Activated gamma-delta T cell treated with Interleukin-2 at 50 U/mL for 16 hours (primary cell): Measurements from ENCODE around the gene PDS5A.
"Not testable (repeated sequence)": the region's sequence is repeated elsewhere in the genome, so short reads cannot be mapped to it uniquely, and the experiment has no call there.

Experiments used
- DNase-seq: peaks from one replicate; pipeline ENCODE4 v3.0.0-alpha.2; 2020

PDS5A gene

DNA sequence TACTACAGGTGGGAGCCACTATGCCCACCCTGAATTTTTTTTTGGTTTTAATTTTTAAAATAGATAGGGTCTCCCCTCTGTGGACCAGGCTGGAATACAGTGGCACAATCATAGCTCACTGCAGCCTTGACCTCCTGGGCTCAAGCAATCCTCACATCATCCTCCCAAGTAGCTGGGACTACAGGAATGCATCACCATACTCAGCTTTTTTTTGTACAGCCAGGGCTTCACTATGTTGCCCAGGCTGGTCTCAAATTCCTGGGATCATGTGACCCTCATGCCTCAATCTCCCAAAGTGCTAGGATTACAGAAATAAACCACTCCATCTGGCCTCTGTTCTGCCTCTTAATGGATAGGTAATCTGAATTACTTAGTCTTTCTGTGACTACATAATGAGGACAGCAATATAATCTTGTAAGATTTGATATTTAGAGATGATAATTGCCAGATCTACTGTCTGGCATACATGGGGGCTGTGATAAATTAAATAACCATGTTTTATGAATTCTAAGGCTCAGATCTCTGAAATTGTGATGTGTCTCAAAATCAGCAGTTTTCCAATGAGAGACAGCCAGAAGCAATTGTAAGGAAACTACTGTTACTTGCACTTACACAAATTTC is 26.7 kb downstream of the PDS5A start:
- DNase-seq = no peak

DNA sequence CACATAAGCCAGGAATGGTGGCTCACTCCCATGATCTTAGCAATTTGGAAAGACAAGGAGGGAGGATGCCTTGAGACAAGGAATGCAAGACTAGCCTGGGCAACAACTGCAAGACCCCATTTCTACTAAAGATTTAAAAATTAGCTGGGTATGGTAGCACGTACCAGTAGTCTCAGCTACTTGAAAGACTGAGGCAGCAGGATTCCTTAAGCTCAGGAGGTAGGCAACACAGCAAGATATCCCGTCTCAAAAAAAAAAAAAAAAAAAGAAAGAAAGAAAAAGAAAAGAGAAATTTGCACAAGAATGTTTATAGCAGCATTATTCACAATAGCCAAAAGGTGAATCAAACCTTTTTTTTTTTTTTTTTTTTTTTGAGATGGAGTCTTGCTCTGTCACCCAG is 29.7 kb downstream of the PDS5A start:
- DNase-seq = no peak

- no peak for DNase-seq
Observed at GRCh38 chr4:39947417-39947816, 30.3 kb downstream of the PDS5A start.

- DNase-seq = not testable (repeated sequence)
Observed at GRCh38 chr4:39944245-39944644, 33.5 kb downstream of the PDS5A start.

DNA sequence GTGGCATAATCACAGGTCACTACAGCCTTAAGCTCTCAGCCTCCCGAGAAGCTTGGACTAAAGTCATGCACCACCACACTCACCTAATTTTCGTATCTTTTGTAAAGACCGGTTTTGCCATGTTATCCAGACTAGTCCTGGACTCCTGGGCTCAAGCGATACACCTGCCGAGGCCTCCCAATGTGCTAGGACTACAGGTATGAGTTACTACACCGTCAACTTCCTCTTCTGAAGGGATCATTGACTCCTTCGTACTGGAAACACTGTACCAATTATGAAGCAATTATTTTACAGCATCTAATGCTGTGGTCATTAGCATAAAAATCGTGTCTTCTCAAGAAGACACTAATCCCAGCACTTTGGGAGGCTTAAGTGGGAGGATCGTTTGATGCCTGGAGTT is 35.2 kb downstream of the PDS5A start:
- DNase-seq = no peak

DNA sequence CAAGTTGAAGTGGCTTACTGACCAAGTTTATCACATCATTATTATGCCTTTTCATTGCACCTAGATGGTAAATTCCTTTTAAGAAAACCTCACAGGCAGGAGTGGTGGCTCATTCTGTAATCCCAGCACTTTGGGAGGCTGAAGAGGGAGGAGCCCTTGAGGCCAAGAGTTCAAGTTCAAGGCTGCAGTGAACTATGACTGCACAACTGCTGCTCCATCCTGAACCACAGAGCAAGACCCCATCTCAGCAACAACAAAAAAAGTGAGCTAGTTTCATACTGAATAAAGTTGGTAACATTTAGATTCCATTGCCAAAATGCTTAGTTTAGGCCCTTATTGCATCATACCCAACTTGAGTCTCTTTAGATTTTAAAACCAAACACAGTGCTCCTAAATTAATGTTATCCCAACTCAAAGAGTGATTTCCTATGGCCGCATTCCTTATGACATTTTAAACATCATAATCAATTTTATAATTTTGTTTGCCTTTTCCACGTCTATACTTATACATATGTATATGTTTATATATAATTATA is 36.0 kb downstream of the PDS5A start:
- no peak for DNase-seq

- DNase-seq = no peak
Observed at GRCh38 chr4:39937683-39938268, 39.9 kb downstream of the PDS5A start.

GRCh38 chr4:39936565-39937418 is 40.9 kb downstream of the PDS5A start:
- no peak for DNase-seq

DNA sequence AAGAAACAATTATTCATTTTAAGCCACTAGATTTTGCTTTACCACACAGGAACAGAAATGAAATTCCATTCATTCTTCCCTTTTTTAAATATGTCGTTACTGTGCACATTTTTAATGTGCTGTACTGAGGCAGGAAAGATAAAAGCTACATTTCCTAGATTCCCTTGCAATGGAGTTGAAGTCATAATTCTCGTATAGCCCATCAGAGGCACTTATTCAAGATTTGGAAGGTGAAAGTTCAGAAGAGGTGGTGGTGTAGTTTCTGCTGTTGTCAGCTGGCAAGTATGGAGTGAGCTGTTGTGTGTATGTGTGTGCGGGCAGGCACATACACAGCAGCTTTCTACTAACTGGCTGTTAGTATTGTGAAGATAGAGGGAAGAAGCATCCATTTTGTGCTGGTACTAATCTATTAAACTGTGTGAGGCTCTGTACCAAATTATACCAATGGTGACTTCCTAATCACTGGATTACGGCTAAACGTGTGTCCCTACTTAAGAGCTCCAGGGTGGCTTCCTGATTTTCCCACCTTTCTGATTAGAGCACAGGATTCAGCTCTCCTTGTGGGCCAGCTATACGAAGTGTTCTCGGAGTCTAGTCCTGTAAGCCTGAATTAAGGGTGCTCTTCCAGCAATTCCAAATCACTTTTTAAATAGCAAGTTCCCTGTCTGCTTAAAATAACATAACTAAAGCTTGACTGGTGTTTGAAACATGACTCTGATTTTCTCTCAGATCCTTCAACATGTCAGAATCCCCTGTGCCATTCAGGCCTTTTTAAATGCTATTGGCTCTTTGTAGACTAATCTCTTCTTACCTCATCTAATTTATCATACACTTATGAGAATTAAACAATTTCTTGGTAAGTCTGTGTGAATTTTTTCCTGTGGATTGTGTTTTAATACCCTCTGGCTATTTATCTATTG is 43.8 kb downstream of the PDS5A start:
- DNase-seq = no peak

GRCh38 chr4:39932776-39933402 is 44.8 kb downstream of the PDS5A start:
- no peak for DNase-seq

- peak; percentile 11 for DNase-seq
Observed at GRCh38 chr4:39931441-39931901, 46.2 kb downstream of the PDS5A start.

DNA sequence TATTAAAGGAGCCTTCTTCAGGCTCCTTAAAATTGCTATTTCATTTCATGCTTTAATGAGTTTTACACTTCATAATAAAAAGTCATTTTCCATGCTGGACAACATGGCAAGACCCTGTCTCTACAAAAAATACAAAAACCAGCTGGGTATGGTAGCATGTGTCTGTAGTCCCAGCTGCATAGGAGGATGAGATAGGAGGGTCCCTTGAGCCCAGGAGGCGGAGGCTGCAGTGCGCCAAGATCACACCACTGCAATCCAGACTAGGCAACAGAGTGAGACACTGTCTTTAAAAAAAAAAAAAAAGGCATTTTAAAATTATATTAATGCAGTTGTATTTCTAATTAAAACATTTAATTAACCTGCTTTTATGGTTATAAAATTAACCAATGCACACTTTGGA is 49.2 kb downstream of the PDS5A start:
- DNase-seq = no peak

- no peak for DNase-seq
Observed at GRCh38 chr4:39924014-39924413, 53.7 kb downstream of the PDS5A start.

GRCh38 chr4:39922399-39922798 is 55.3 kb downstream of the PDS5A start:
- DNase-seq = no peak

DNA sequence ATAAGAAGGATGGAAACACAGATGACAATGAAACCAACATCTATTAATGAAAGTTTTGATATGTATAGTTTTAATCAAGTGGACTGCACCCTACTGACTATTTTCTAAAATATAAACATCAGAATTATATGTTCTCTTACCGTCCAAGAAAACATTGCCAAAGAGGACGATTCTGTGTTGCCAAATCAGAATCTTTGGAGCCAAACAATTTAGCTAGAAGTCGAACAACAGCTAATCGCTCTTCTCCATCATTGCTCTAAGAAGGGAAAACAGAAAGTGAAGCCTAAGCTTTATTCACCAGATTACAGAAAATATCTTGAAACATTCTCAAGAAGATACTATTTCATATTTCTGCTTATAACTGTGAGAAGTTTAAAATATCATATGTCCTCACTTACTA is 64.2 kb downstream of the PDS5A start:
- DNase-seq = no peak

- DNase-seq = no peak
Observed at GRCh38 chr4:39910064-39910463, 67.6 kb downstream of the PDS5A start.

DNA sequence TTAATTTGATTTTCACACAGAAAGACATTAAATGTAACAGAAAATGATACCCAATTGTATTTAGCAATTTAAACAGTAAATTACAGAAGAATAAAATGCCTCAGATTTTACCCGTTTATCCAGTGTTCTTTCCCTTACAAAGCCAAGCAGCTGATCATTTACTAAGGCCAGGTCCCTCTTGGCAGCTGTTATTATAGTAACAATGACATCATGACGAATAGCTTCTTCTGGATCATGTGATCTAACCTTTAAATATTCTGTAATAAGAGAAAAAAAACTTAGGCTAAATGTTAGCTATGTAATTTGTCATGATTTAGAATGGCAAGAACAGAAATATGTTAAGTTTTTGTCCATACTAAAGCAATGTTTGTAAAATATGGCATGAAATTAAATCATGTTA is 69.4 kb downstream of the PDS5A start:
- no peak for DNase-seq

DNA sequence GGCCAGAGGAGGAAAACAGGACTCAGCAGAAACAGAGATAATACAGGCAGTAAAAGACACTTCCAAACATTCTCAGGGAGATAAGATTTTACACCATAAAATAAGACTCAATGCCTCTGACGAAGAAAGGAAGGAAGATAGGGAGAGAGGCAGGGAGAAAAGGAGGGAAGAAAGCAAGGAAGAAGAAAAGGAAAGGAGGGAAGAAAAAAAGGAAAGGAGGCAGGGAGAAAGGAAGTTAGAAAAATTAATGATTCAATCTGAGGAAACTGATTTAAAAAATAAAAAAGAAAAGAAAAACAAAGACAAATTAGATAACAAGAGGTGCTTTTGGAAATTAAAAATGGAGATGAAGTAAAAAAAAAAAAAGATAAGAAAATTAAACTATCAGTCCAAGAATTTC is 72.1 kb downstream of the PDS5A start:
- no peak for DNase-seq

DNA sequence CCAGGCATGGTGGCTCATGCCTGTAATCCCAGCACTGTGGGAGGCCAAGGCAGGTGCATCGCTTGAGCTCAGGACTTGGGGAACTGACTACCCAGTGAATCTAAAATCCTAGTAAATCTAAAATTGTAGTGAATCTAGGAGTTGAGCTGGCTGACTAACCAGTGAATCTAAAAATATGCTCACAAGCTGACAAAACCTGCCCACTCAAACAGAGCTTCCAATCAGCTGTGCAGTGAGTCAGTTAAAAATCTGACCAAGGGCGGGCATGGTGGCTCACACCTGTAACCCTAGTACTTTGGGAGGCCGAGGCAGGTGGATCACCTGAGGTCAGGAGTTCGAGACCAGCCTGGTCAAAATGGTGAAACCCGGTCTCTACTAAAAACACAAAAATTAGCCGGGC is 72.7 kb downstream of the PDS5A start:
- DNase-seq = not testable (repeated sequence)

- DNase-seq = no peak
Observed at GRCh38 chr4:39900966-39901365, 76.7 kb downstream of the PDS5A start.

- no peak for DNase-seq
Observed at GRCh38 chr4:39899291-39899690, 78.4 kb downstream of the PDS5A start.

DNA sequence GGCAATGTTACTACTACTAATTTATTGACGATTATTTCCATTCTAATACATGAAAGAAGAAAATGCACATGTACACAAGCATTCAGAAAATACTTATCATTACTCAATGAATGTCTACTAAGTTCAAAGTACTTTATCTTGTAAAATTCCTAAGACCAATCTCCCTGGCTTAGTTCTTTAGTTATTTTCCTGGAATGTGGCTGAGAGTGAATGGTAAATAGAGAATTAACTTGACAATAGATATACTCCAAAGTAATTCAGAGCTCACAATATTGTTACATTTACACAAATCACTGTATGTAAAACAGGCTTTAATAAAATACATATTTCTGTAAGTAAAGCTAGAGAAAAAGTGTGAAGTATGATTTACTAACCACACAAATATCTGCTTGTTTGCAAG is 79.7 kb downstream of the PDS5A start:
- no peak for DNase-seq
